IPS-11a (cell line): Measurements from ENCODE around the gene IDH3G.

ENCODE experiments used
- H3K4me3 ChIP-seq: one replicate; pipeline ENCODE4 v1.5.1; 2013; ENCODE audit warnings: low read depth, low read length, control low read depth

IDH3G gene

GRCh38 chrX:153816831-153817690, 22.9 kb upstream of the IDH3G start:
- H3K4me3 ChIP-seq = no peak overlapping the region

- no peak overlapping the region for H3K4me3 ChIP-seq
Observed at GRCh38 chrX:153814591-153815315, 20.6 kb upstream of the IDH3G start.

GRCh38 chrX:153813161-153813560, 19.0 kb upstream of the IDH3G start:
- no peak overlapping the region for H3K4me3 ChIP-seq

GRCh38 chrX:153812220-153812619, 18.0 kb upstream of the IDH3G start:
- H3K4me3 ChIP-seq = no peak overlapping the region

- H3K4me3 ChIP-seq = no peak overlapping the region
Observed at GRCh38 chrX:153807976-153808375, 13.8 kb upstream of the IDH3G start.

GRCh38 chrX:153806999-153807575, 12.9 kb upstream of the IDH3G start:
- H3K4me3 ChIP-seq = no peak overlapping the region

- no peak overlapping the region for H3K4me3 ChIP-seq
Observed at GRCh38 chrX:153805436-153805835, 11.3 kb upstream of the IDH3G start.

- H3K4me3 ChIP-seq = no peak overlapping the region
Observed at GRCh38 chrX:153804621-153805020, 10.4 kb upstream of the IDH3G start.

GRCh38 chrX:153804100-153804595, 10.0 kb upstream of the IDH3G start:
- H3K4me3 ChIP-seq = no peak overlapping the region

GRCh38 chrX:153803211-153804099, 9.3 kb upstream of the IDH3G start:
- H3K4me3 ChIP-seq = no peak overlapping the region

- no peak overlapping the region for H3K4me3 ChIP-seq
Observed at GRCh38 chrX:153802513-153803045, 8.4 kb upstream of the IDH3G start.

- no peak overlapping the region for H3K4me3 ChIP-seq
Observed at GRCh38 chrX:153801669-153802068, 7.5 kb upstream of the IDH3G start.

GRCh38 chrX:153800746-153801145, 6.6 kb upstream of the IDH3G start:
- H3K4me3 ChIP-seq = no peak overlapping the region

GRCh38 chrX:153800177-153800722, 6.1 kb upstream of the IDH3G start:
- no peak overlapping the region for H3K4me3 ChIP-seq

- H3K4me3 ChIP-seq = no peak overlapping the region
Observed at GRCh38 chrX:153799326-153799725, 5.2 kb upstream of the IDH3G start.

- no peak overlapping the region for H3K4me3 ChIP-seq
Observed at GRCh38 chrX:153797415-153798015, 3.3 kb upstream of the IDH3G start.

- H3K4me3 ChIP-seq = peak overlapping the region; percentile 70
Observed at GRCh38 chrX:153794897-153795816, 982 bp upstream of the IDH3G start.

- peak overlapping the region; percentile 70 for H3K4me3 ChIP-seq
Observed at GRCh38 chrX:153793291-153793690, 884 bp downstream of the IDH3G start.

GRCh38 chrX:153792368-153792767, 1.8 kb downstream of the IDH3G start:
- H3K4me3 ChIP-seq = no peak overlapping the region
